OCI-LY7 (cell line): Measurements from ENCODE around the gene CFAP92. TPM values are rescaled to one million over a fixed set of nuclear protein-coding genes. Genes with fewer than 3 reads are reported as not detected.

Source experiments
- BruUV-seq: library from RNA; stranded (reverse); fragments of 400-500 nt; replicated peaks from 2 replicates; lab custom pipeline; 2021; lab: Mats Ljungman, UMichigan
- CTCF ChIA-PET: fragments of 300-600 bp; sonication (Branson Sonifier 250); formaldehyde crosslinking; loops from one replicate; lab custom pipeline; 2022; ENCODE audit warnings: antibody characterized with exemption; ENCODE audit not compliant: unreplicated experiment; lab: Charles Lee
- POLR2A ChIA-PET: fragments of 300-600 bp; sonication (Branson Sonifier 250); formaldehyde crosslinking; loops from one replicate; lab custom pipeline; 2022; ENCODE audit warnings: antibody characterized with exemption; lab: Charles Lee
- DNase-seq: peaks from one replicate; pipeline ENCODE4 v3.0.0-alpha.2; 2015; ENCODE audit warnings: low spot score
- H2AFZ ChIP-seq: fragments of 200-600 bp; sonication (generic), shearing (Covaris generic); 2 replicates; pipeline ENCODE4 v1.6.1; 2014; ENCODE audit warnings: mild to moderate bottlenecking, antibody characterized with exemption, low read length, moderate library complexity
- H3K27ac ChIP-seq: fragments of 200-600 bp; sonication (generic); 2 replicates; pipeline ENCODE4 v1.5.1; 2014; ENCODE audit warnings: mixed run types, low read depth, mild to moderate bottlenecking, moderate library complexity, low read length, inconsistent platforms; ENCODE audit not compliant: poor library complexity, severe bottlenecking
- H3K36me3 ChIP-seq: fragments of 200-600 bp; sonication (generic); 2 replicates; pipeline ENCODE4 v1.6.1; 2014; ENCODE audit warnings: mild to moderate bottlenecking, antibody characterized with exemption, low read length, moderate library complexity, mixed read lengths; ENCODE audit not compliant: insufficient read depth
- H3K4me1 ChIP-seq: fragments of 200-600 bp; sonication (generic); 2 replicates; pipeline ENCODE4 v1.5.1; 2014; ENCODE audit warnings: mild to moderate bottlenecking, low read length; ENCODE audit not compliant: insufficient read depth, poor library complexity, severe bottlenecking
- H3K4me2 ChIP-seq: fragments of 200-600 bp; sonication (generic); 2 replicates; pipeline ENCODE4 v1.6.1; 2014; ENCODE audit warnings: mild to moderate bottlenecking, low read length
- H3K4me3 ChIP-seq: fragments of 200-600 bp; sonication (generic); 2 replicates; pipeline ENCODE4 v1.5.1; 2014; ENCODE audit warnings: mild to moderate bottlenecking, low read depth, low read length; ENCODE audit not compliant: poor library complexity, severe bottlenecking
- H3K79me2 ChIP-seq: fragments of 200-600 bp; sonication (generic); 2 replicates; pipeline ENCODE4 v1.6.1; 2016; ENCODE audit warnings: low read depth, mild to moderate bottlenecking, low read length, moderate library complexity, mixed read lengths; ENCODE audit not compliant: insufficient read depth
- H3K9me2 ChIP-seq: fragments of 200-600 bp; sonication (generic); 2 replicates; pipeline ENCODE4 v1.6.1; 2016; ENCODE audit warnings: mild to moderate bottlenecking, low read length, mixed read lengths; ENCODE audit not compliant: insufficient read depth
- H3K9me3 ChIP-seq: fragments of 200-600 bp; sonication (generic); 2 replicates; pipeline ENCODE4 v1.6.1; 2014; ENCODE audit warnings: mild to moderate bottlenecking, mixed run types, low read length, mixed read lengths
- H4K20me1 ChIP-seq: fragments of 200-600 bp; sonication (generic); 2 replicates; pipeline ENCODE4 v1.6.1; 2014; ENCODE audit warnings: mild to moderate bottlenecking, antibody characterized with exemption, low read length, moderate library complexity, mixed read lengths; ENCODE audit not compliant: insufficient read depth
- CTCF ChIP-seq: fragments of 200-600 bp; sonication (generic); conservative IDR thresholded peaks from 2 replicates; pipeline ENCODE4 v1.5.1; 2014; ENCODE audit warnings: mild to moderate bottlenecking, antibody characterized with exemption, low read length, moderate library complexity, mixed read lengths
- EZH2phosphoT487 ChIP-seq: fragments of 200-600 bp; sonication (generic); IDR thresholded peaks from 2 replicates; pipeline ENCODE4 v1.6.1; 2018; ENCODE audit warnings: low read depth, borderline replicate concordance, mild to moderate bottlenecking, mixed run types, antibody characterized with exemption, low read length, moderate library complexity, mixed read lengths
- intact Hi-C: fragments of 100-400 bp; cut with micrococcal nuclease; formaldehyde crosslinking; loops from one replicate; pipeline ENCODE4 v1.10.0; 2022; ENCODE audit not compliant: unreplicated experiment
- total RNA-seq, 2 experiments: library from RNA; depleted of rRNA in 1 of 2; stranded (reverse); fragments of >200 nt in 1 of 2; shearing (Covaris generic) in 1 of 2; gene quantifications; 2 replicates each; pipeline ENCODE4 v1.2.3, GENCODE V29; 2014 to 2022

The CFAP92 gene
- total RNA-seq, 2 experiments from 2014 or later: 0.08 to 0.66 TPM

- POLR2A ChIA-PET: interaction anchor here (0.7 to 1.1 kb wide), 2 partner anchors 10 to 18 kb away, joined by 3 read pairs; no protein-coding TSS in a partner anchor
- H2AFZ ChIP-seq: no peak overlapping the region
- intact Hi-C loops: no loop called here
- H4K20me1 ChIP-seq: no peaks in the 10 kb centered on the region
- H3K36me3 ChIP-seq: no peaks in the 10 kb centered on the region
- H3K9me3 ChIP-seq: no peaks in the 10 kb centered on the region
- H3K4me3 ChIP-seq: no peak overlapping the region
- no peak for DNase-seq
- no peaks in the 10 kb centered on the region for H3K9me2 ChIP-seq
- H3K27ac ChIP-seq: no peak overlapping the region
- no peak overlapping the region for H3K4me2 ChIP-seq
- BruUV-seq: no TSS peak
- H3K4me1 ChIP-seq: peaks cover 15% of the 10 kb centered on the region
- TF ChIP-seq EZH2phosphoT487 (no peak), CTCF (no peak)
- H3K79me2 ChIP-seq: no peaks in the 10 kb centered on the region
- CTCF ChIA-PET: no interaction called here
Observed at GRCh38 chr3:129007792-129008191, 13.9 kb upstream of the CFAP92 start.

- Histone ChIP-seq H3K9me3 (no peaks in the 10 kb centered on the region), H2AFZ (no peak overlapping the region), H3K9me2 (no peaks in the 10 kb centered on the region), H3K4me2 (no peak overlapping the region), H3K27ac (no peak overlapping the region), H3K4me1 (peaks cover 15% of the 10 kb centered on the region), H3K36me3 (no peaks in the 10 kb centered on the region), H3K79me2 (no peaks in the 10 kb centered on the region), H3K4me3 (no peak overlapping the region), H4K20me1 (no peaks in the 10 kb centered on the region)
- intact Hi-C loops: no loop called here
- POLR2A ChIA-PET: interaction anchor here (0.6 to 1.1 kb wide), 2 partner anchors 7 to 9 kb away, joined by 3 to 8 read pairs; no protein-coding TSS in a partner anchor
- no peak for TF ChIP-seq EZH2phosphoT487
- no peak for TF ChIP-seq CTCF
- CTCF ChIA-PET: no interaction called here
- no TSS peak for BruUV-seq
- DNase-seq: no peak
Observed at GRCh38 chr3:129006864-129007263, 13.0 kb upstream of the CFAP92 start.

- intact Hi-C loops: no loop called here
- H2AFZ ChIP-seq: peak overlapping the region; percentile 71
- POLR2A ChIA-PET: interaction anchor here (1.8 kb wide), 1 partner anchor 12 kb away, joined by 4 read pairs; no protein-coding TSS in a partner anchor
Observed at GRCh38 chr3:129005526-129006303, 11.8 kb upstream of the CFAP92 start.

More at GRCh38 chr3:129005526-129006303, 11.8 kb upstream of the CFAP92 start:
- Histone ChIP-seq H4K20me1 (no peaks in the 10 kb centered on the region), H3K36me3 (no peaks in the 10 kb centered on the region), H3K9me2 (no peaks in the 10 kb centered on the region), H3K9me3 (no peaks in the 10 kb centered on the region), H3K4me1 (peaks cover 15% of the 10 kb centered on the region), H3K79me2 (no peaks in the 10 kb centered on the region), H3K27ac (no peak overlapping the region), H3K4me3 (no peak overlapping the region), H3K4me2 (no peak overlapping the region)
- no TSS peak for BruUV-seq
- peak; percentile 47 for DNase-seq
- CTCF ChIA-PET: no interaction called here
- no peak for TF ChIP-seq CTCF
- no peak for TF ChIP-seq EZH2phosphoT487
